Adrenal gland (tissue), 19 donors: ENCODE measurements around the gene ZNF791. TPM values are rescaled to one million over a fixed set of nuclear protein-coding genes. Genes with fewer than 3 reads are reported as not detected.
"Not testable (repeated sequence)": the region's sequence is repeated elsewhere in the genome, so short reads cannot be mapped to it uniquely, and the experiment has no call there.

Source experiments
- DNase-seq, 7 donors: peaks; one replicate each; pipeline ENCODE4 v3.0.0-alpha.2; 2019 to 2020
- H3K27ac ChIP-seq, 5 donors: fragments of 200-600 bp; sonication (generic) in 4 of 5; 1 replicate in 3 of 5; 2 replicates in 2 of 5; pipeline versions ENCODE4 v1.5.1 to v1.8.0; 2016 to 2020; ENCODE audit warnings: mild to moderate bottlenecking in 1 of 5
- H3K27me3 ChIP-seq: fragments of 200-600 bp; 2 replicates; pipeline ENCODE4 v1.8.0; 2021
- H3K36me3 ChIP-seq, 2 donors: fragments of 200-600 bp; replicated peaks in 1 of 2; 1 replicate in 1 of 2; 2 replicates in 1 of 2; pipeline versions ENCODE4 v1.5.1 to v1.8.0; 2018 to 2022
- H3K4me1 ChIP-seq, 2 donors: fragments of 200-600 bp; replicated peaks in 1 of 2; 1 replicate in 1 of 2; 2 replicates in 1 of 2; pipeline versions ENCODE4 v1.5.1 to v1.8.0; 2018 to 2021
- H3K4me3 ChIP-seq, 4 donors: fragments of 200-600 bp; sonication (generic) in 3 of 4; one replicate each; pipeline ENCODE4 v1.5.1; 2016 to 2018
- H3K9me3 ChIP-seq, 3 donors: fragments of 200-600 bp; sonication (generic) in 1 of 3; replicated peaks in 1 of 3; 1 replicate in 2 of 3; 2 replicates in 1 of 3; pipeline versions ENCODE4 v1.5.1 to v1.8.0; 2016 to 2021
- POLR2A ChIP-seq, 2 donors: fragments of 450-650 bp; IDR thresholded peaks; one replicate each; pipeline ENCODE4 v1.6.1; 2017; ENCODE audit warnings: antibody characterized with exemption in 2 of 2, mild to moderate bottlenecking in 2 of 2, moderate library complexity in 1 of 2
- WGBS, 4 donors: extraction: QIAGEN DNeasy Blood & Tissue Kit in 2 of 4; methylation state at CpG; one replicate each; pipeline versions ENCODE4 v1.1.5 to v1.1.7; 2013 to 2017; 5-methylcytosine and 5-hydroxymethylcytosine counted together
- intact Hi-C, 2 donors: fragments of 100-400 bp; cut with DNase I; formaldehyde crosslinking; loops; one replicate each; pipeline versions ENCODE4 v1.14.1 to v1.15.0; 2022 to 2023
- long read RNA-seq, 10 donors: library from polyadenylated mRNA in 3 of 10; unstranded in 2 of 10; stranded (forward) in 1 of 10; transcript quantifications; one replicate each; pipeline ENCODE4 v2.0.0 and lab custom pipeline, GENCODE V29; 2021 to 2026
- polyA plus RNA-seq, 3 donors: library from polyadenylated mRNA; stranded (reverse); fragments of 200-250 nt in 2 of 3; fragments of 350-450 nt in 1 of 3; fragmentation: Illumina TruSeq in 1 of 3; extraction: RNeasy Lipid Tissue Mini Kit (QIAGEN cat#74804) in 1 of 3; gene quantifications; one replicate each; pipeline ENCODE4 v1.2.3, GENCODE V29; 2013 to 2014
- total RNA-seq, 9 donors: library from RNA; depleted of rRNA in 4 of 9; stranded (reverse); fragments of >200 nt in 4 of 9; fragments of 120-200 nt in 1 of 9; fragmentation: NEBNext Ultra II Directional in 1 of 9; extraction: Animal tissue kit (Norgen Biotek cat#: 25700) in 1 of 9; gene quantifications; one replicate each; pipeline versions ENCODE4 v1.1.0 to v1.2.4, GENCODE V29; 2013 to 2023
- TF ChIP-seq, protein P1 (sequence below), 6 experiments: fragments of 450-650 bp in 4 of 6; fragments of 200-600 bp in 2 of 6; sonication (generic) in 1 of 6; IDR thresholded peaks; 1 replicate in 5 of 6; 2 replicates in 1 of 6; pipeline versions ENCODE4 v1.5.1 to v1.8.0; 2016 to 2021; ENCODE audit warnings: antibody characterized with exemption in 6 of 6, mild to moderate bottlenecking in 2 of 6, moderate library complexity in 1 of 6
- donor health status: healthy with polysubstance abuse.
- donor health status: Bipolar disorder and iron deficiency.
- donor health status: DM: yes; HTN: yes; CAD: no.
- donor health status: DM: no; HTN: no; CAD: no.
- donor health status: DM: no; HTN: no; CAD: no.
- donor health status: DM: yes; HTN: yes; CAD: no.

ZNF791 gene
- 10 to 100 TPM in 7 of 9 donors, 1 to 10 TPM in 2; 6.9 to 33.4 (median 17.7) TPM for total RNA-seq
- 10 to 100 TPM in 1 of 3 donors, 1 to 10 TPM in 2; 6.0 to 21.9 (median 7.3) TPM for polyA plus RNA-seq
- long read RNA-seq, donor 1, full-length matches to known transcripts, result 2 of 147 reads
- long read RNA-seq, donor 1, partial matches to known transcripts, result 145 of 147 reads
- long read RNA-seq, donor 1, other reads (novel, unspliced or antisense), result 0 of 147 reads
- long read RNA-seq, donor 2, full-length matches to known transcripts, result 4 of 471 reads
- long read RNA-seq, donor 2, partial matches to known transcripts, result 467 of 471 reads
- long read RNA-seq, donor 2, other reads (novel, unspliced or antisense), result 0 of 471 reads
- long read RNA-seq, donor 3, full-length matches to known transcripts, result 4 of 407 reads
- long read RNA-seq, donor 3, partial matches to known transcripts, result 403 of 407 reads
- long read RNA-seq, donor 3, other reads (novel, unspliced or antisense), result 0 of 407 reads
- long read RNA-seq, donor 4, full-length matches to known transcripts, result 4 of 5 reads
- long read RNA-seq, donor 4, partial matches to known transcripts, result 0 of 5 reads
- long read RNA-seq, donor 4, other reads (novel, unspliced or antisense), result 1 of 5 reads
- long read RNA-seq, donor 5, full-length matches to known transcripts, result 7 of 8 reads
- long read RNA-seq, donor 5, partial matches to known transcripts, result 0 of 8 reads
- long read RNA-seq, donor 5, other reads (novel, unspliced or antisense), result 1 of 8 reads
- long read RNA-seq, donor 6, full-length matches to known transcripts, result 6 of 11 reads
- long read RNA-seq, donor 6, partial matches to known transcripts, result 0 of 11 reads
- long read RNA-seq, donor 6, other reads (novel, unspliced or antisense), result 5 of 11 reads
- long read RNA-seq, donor 7, full-length matches to known transcripts, result 2 of 2 reads
- long read RNA-seq, donor 7, partial matches to known transcripts, result 0 of 2 reads
- long read RNA-seq, donor 7, other reads (novel, unspliced or antisense), result 0 of 2 reads
- long read RNA-seq, donor 8, full-length matches to known transcripts, result 6 of 6 reads
- long read RNA-seq, donor 8, partial matches to known transcripts, result 0 of 6 reads
- long read RNA-seq, donor 8, other reads (novel, unspliced or antisense), result 0 of 6 reads
- long read RNA-seq, donor 9, full-length matches to known transcripts, result 3 of 3 reads
- long read RNA-seq, donor 9, partial matches to known transcripts, result 0 of 3 reads
- long read RNA-seq, donor 9, other reads (novel, unspliced or antisense), result 0 of 3 reads
- long read RNA-seq, donor 10, full-length matches to known transcripts, result 1 of 1 reads
- long read RNA-seq, donor 10, partial matches to known transcripts, result 0 of 1 reads
- long read RNA-seq, donor 10, other reads (novel, unspliced or antisense), result 0 of 1 reads

DNA sequence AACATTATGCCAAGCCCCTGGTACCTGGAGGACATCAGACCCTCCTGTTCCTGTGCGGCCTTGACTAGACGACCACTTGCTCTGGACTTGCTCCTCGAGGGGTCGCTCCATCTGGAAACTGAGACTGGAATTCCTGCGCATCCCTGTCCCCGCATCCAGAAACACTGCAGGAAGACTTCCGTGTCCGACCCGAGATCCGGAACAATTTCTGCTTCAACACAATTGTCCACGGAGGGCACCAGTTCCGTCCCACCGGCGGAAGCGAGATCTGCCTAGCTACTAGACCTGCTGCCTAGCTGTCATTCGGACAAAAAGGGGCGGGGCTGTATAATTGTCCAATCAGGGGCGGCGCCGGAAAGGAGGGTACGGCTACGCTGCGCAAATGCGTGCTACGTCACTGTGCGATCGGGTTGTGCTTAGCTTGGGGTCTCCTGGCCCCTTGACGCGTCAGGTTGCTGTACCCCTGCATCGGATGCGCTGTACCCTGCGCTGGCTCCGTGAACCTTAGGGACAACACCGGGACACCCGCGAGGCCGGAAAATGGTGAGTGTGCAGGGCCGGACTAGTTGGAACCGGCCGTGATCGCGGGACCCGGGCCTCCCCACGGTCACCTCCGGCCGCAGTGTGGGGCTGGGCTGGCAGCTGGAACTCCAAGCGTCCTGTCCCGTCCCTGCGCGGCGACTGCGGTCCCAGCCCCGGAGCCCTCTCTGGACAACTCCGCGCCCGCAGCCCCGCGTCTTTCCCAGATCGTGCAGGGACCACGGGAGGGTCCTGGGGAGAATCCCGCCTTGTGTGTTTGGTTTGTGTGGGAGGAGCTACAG lies at the start of gene ZNF791, which contains the start of gene ZNF490:
Gene ZNF791, plus strand, starts transcription at position 381 of the 821 bp plus-strand sequence. Its CDS starts 160 bp downstream, at position 541.
Gene ZNF490, minus strand, starts transcription at position 274 of the 821 bp plus-strand sequence. Its CDS starts 133 bp downstream, at position 141.
- Histone ChIP-seq H3K9me3 (no peaks in the 10 kb centered on the region), H3K4me1 (peaks cover 12 to 33% of the 10 kb centered on the region in 2 donors), H3K4me3 (peak within 1 kb of the TSS; percentile 86 to 99 (median 93)), H3K27me3 (no peaks in the 10 kb centered on the region), H3K36me3 (peaks cover 0 to 29% of the 10 kb centered on the region in 2 donors), H3K27ac (peak within 1 kb of the TSS; percentile 96 to 100 (median 99))
- peak; percentile 97 to 100 (median 99) for DNase-seq
- WGBS, 4 donors, result 0 to 1% (median 1%) methylated on average over 10 to 61 of the region's 61 CpGs
- intact Hi-C loops, result loop anchor here in 1 of 2 donors (5.0 kb wide), 1 partner anchor 57 kb away; the partner anchor contains the start of genes MAN2B1 and WDR83
- peak; percentile 90 to 91 for TF ChIP-seq POLR2A (IDR thresholded peaks at IDR 0.05)
- TF ChIP-seq, protein P1, sequence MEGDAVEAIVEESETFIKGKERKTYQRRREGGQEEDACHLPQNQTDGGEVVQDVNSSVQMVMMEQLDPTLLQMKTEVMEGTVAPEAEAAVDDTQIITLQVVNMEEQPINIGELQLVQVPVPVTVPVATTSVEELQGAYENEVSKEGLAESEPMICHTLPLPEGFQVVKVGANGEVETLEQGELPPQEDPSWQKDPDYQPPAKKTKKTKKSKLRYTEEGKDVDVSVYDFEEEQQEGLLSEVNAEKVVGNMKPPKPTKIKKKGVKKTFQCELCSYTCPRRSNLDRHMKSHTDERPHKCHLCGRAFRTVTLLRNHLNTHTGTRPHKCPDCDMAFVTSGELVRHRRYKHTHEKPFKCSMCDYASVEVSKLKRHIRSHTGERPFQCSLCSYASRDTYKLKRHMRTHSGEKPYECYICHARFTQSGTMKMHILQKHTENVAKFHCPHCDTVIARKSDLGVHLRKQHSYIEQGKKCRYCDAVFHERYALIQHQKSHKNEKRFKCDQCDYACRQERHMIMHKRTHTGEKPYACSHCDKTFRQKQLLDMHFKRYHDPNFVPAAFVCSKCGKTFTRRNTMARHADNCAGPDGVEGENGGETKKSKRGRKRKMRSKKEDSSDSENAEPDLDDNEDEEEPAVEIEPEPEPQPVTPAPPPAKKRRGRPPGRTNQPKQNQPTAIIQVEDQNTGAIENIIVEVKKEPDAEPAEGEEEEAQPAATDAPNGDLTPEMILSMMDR (IDR thresholded peaks at IDR 0.05), result no peak

DNA sequence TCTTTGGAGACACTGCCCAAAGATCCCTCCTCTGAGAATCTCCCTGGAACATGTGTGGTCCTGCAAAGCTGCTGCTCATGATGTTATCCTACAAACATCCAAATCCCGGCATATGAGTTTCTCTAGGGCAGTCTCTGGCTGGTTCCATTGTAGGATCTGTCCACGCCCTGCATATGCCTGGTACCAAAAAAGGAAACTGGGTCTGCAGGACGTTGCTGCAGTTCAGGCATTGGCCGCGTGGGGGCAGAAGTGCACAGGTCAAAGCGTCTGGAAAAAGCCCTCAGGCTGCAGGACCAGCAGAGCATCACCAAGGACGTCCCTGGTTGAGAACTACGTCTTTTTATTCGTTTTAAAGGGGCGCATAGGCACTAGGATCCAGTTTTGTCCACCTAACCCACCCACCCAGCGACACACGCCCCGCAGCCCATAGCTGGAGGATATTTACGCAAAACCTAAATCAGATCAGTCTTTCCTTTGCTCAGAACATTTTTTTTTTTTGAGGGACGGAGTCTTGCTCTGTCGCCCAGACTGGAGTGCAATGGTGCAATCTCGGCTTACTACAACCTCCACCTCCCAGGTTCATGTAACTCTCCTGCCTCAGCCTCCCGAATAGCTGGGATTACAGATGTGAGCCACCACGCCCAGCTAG lies 46.6 kb upstream of the ZNF791 start:
- Histone ChIP-seq H3K27ac (no peak overlapping the region), H3K9me3 (no peaks in the 10 kb centered on the region), H3K27me3 (no peaks in the 10 kb centered on the region), H3K4me3 (no peak overlapping the region), H3K36me3 (no peaks in the 10 kb centered on the region), H3K4me1 (no peaks in the 10 kb centered on the region)
- peak; percentile 83 to 97 (median 88) for DNase-seq
- no peak for TF ChIP-seq POLR2A (IDR thresholded peaks at IDR 0.05)
- TF ChIP-seq, protein P1 (IDR thresholded peaks at IDR 0.05), result peak; percentile 85 to 97 (median 92)
- intact Hi-C loops, result loop anchor here (5.0 to 10.0 kb wide), 3 partner anchors 108 to 281 kb away; no protein-coding TSS in a partner anchor
- 15 to 22% (median 18%) methylated on average over 17 to 19 of the region's 19 CpGs for WGBS, 4 donors

DNA sequence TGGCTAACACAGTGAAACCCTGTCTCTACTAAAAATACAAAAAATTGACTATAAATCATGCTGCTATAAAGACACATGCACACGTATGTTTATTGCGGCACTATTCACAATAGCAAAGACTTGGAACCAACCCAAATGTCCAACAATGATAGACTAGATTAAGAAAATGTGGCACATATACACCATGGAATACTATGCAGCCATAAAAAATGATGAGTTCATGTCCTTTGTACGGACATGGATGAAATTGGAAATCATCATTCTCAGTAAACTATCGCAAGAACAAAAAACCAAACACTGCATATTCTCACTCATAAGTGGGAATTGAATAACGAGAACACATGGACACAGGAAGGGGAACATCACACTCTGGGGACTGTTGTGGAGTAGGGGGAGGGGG lies 44.3 kb upstream of the ZNF791 start:
- H3K4me3 ChIP-seq, H3K27ac ChIP-seq, H3K4me1 ChIP-seq, H3K27me3 ChIP-seq, H3K9me3 ChIP-seq, H3K36me3 ChIP-seq, DNase-seq: not testable (repeated sequence)
- WGBS, 4 donors, result 82 to 91% (median 88%) methylated on average over 4 to 5 of the region's 5 CpGs
- intact Hi-C loops, result loop anchor here (10.0 kb wide), 2 partner anchors 108 to 278 kb away; no protein-coding TSS in a partner anchor
